ENCODE measurements around the gene PLCB3.

DNA sequence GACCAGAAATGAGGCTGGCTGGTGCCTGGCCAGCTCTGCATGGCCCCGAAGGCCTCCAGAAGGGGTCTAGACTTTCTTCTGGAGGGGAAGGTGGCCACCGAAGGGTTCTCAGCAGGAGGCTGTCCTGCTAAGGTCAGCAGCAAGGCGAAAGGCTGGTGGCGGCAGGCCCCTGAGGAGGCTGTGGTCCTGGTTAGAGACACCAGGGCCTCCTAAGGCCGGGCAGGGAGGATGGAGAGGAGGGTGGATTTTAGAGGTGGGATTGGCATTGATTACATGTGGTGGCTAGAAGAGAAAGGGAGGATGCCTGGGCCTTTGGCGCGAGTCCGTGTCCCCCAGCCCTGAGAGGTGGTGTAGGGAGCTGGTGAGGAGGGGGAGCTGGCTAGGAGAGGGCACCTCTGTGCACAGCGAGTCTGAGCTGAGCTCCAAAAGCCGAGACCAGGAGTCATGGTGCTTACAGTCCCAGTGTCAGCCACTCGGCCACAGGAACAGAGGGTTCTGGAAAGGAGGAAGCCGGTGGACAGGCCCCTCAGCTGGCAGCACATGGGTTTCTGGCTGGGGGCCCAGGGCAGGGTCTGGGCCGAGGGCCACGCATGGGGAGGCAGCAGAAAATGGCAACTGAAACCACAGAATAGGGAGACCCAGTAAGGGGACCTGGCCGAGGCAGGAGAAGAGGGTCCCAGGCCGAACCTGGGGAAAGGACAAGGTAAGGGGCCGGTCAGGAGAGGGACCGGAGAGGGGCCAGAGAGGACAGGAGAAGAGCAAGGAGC, 42.4 kb upstream of the PLCB3 start:
- no peak for TF ChIP-seq EZH2 (IDR thresholded peaks at IDR 0.05; ENCODE audit: borderline replicate concordance, low read length)
- TF ChIP-seq CTCF (conservative IDR thresholded peaks at IDR 0.05 in 1 of 2, IDR thresholded peaks at IDR 0.05 in 1 of 2; ENCODE audit: extremely low read depth in 1 of 2, insufficient read depth in 1 of 2, low read depth in 1 of 2, low read length in 2 of 2): no peak

Data from mammary epithelial cell (primary cell).